GM18508 (cell line): ENCODE data around the gene MST1.

Source experiments
- ATAC-seq: cut with Tn5 transposase; IDR thresholded peaks from one replicate; pipeline ENCODE4 v1.9.1; 2021; ENCODE audit warnings: moderate number of reproducible peaks; ENCODE audit not compliant: insufficient read depth, unreplicated experiment

MST1 gene

DNA sequence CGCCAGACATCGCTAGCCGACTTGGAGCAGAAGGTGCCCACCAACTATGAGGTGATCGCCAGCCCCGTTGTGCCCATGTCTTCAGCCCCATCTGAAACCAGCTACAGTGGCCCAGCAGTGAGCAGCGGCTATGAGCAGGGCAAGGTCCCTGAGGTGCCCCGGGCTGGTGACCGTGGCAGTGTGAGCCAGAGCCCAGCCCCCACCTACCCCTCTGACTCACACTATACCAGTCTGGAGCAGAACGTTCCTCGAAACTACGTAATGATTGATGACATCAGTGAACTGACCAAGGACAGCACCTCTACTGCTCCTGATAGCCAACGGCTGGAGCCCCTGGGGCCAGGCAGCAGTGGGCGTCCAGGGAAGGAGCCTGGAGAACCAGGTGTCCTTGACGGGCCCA lies 28.0 kb downstream of the MST1 start:
- no peak for ATAC-seq

DNA sequence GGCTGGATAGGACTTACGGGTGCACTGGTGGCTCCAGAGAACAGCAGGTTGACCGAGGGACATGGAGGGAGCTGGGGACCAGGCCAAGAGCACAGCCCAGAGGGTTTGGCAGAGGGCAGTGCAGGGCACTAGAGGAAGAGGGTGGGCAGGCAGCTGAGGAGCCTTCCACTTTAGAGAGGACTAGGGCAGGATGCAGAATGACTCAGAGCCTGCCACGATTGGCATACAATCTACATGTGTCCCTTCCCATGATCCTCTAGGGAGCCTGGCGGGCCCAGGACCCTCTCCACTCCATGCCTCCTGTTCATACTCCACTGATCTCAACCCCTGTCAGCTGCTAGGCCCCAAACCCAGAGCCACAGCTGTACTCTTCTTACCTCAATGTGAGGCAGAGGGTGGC lies 29.5 kb downstream of the MST1 start:
- ATAC-seq = no peak

GRCh38 chr3:49658711-49659110 lies 30.6 kb downstream of the MST1 start:
- ATAC-seq = no peak

GRCh38 chr3:49657208-49657915 lies 31.9 kb downstream of the MST1 start:
- no peak for ATAC-seq

DNA sequence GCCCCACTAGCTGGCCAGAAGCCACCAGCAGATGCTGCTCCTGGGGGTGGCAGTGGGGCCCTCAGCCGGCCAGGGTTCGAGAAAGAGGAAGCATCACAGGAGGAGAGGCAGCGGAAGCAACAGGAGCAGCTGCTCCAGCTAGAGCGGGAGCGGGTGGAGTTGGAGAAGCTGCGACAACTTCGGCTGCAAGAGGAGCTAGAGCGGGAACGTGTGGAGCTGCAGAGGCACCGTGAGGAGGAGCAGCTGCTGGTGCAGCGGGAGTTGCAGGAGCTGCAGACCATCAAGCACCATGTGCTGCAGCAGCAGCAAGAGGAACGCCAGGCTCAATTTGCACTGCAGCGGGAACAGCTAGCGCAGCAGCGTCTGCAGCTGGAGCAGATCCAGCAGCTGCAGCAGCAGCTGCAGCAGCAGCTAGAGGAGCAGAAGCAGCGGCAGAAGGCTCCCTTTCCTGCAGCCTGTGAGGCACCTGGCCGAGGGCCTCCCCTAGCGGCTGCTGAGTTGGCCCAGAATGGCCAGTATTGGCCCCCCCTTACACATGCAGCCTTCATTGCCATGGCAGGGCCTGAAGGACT lies 32.6 kb downstream of the MST1 start:
- no peak for ATAC-seq

- no peak for ATAC-seq
Observed at GRCh38 chr3:49655731-49656285, 33.5 kb downstream of the MST1 start.

- ATAC-seq = no peak
Observed at GRCh38 chr3:49654955-49655556, 34.2 kb downstream of the MST1 start.

GRCh38 chr3:49654176-49654825 lies 35.0 kb downstream of the MST1 start:
- no peak for ATAC-seq

DNA sequence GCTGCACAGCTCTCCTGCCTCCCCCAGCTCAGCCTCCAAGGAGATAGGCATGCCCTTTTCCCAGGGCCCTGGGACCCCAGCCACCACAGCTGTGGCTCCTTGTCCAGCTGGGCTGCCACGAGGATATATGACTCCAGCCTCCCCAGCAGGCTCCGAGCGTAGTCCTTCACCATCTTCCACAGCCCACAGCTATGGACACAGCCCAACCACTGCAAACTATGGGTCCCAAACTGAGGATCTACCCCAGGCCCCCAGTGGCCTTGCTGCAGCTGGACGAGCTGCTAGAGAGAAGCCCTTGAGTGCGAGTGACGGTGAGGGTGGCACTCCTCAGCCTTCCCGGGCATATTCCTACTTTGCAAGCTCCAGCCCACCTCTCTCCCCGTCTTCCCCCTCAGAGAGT lies 35.7 kb downstream of the MST1 start:
- no peak for ATAC-seq

DNA sequence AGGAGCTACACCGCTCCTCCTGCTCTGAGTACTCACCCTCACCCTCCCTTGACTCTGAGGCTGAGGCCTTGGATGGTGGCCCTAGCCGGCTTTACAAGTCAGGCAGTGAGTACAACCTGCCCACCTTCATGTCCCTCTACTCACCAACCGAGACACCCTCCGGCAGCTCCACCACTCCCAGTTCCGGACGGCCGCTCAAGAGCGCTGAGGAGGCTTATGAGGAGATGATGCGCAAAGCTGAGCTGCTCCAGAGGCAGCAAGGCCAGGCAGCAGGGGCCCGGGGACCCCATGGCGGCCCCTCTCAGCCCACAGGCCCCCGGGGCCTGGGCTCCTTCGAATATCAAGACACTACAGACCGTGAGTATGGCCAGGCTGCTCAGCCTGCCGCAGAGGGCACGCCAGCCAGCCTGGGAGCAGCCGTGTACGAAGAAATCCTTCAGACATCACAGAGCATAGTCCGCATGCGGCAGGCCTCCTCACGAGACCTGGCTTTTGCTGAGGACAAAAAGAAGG lies 36.3 kb downstream of the MST1 start:
- no peak for ATAC-seq

GRCh38 chr3:49652218-49652902 lies 36.9 kb downstream of the MST1 start:
- no peak for ATAC-seq

GRCh38 chr3:49650637-49651036 lies 38.6 kb downstream of the MST1 start:
- no peak for ATAC-seq

DNA sequence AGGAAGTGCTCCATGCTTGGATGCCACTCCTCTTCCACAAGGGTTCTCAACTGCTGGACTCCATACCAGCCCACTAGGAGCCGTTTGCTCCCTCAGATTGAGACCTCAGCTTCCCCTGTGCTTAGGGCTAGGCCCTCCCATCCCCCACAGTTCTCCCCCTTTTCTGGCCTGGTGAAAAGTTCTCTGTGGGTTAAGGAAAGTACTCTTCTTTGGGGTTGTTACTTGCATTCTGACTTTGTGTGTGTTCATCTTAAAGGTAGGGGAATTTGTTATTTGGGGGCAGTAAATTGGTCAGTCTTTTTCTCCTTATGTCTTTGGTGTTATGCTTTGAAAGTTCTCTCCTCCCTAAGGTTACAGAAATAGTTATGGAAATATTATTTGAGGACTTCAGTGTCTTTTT lies 39.1 kb downstream of the MST1 start:
- no peak for ATAC-seq

DNA sequence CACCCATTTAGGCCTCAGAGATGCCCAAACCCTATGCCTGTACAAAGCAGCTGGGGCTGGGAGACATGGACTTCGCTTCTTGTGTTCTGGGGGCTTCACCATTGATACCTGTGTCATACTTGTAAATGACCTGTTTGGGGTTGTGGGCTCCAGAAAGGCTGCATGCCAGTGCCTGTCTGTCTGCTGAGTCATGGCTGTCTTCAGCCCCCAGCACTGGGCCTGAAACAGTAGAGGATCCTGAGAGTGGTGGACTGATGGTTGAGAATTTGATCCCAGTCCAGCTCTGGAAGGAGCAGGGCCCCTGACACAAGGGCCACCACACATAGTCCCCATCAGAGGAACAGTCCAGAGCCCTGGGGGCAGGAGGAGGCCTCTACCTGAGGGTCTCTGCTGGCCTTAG lies 39.7 kb downstream of the MST1 start:
- ATAC-seq = no peak

GRCh38 chr3:49648354-49649019 lies 40.8 kb downstream of the MST1 start:
- ATAC-seq = no peak

DNA sequence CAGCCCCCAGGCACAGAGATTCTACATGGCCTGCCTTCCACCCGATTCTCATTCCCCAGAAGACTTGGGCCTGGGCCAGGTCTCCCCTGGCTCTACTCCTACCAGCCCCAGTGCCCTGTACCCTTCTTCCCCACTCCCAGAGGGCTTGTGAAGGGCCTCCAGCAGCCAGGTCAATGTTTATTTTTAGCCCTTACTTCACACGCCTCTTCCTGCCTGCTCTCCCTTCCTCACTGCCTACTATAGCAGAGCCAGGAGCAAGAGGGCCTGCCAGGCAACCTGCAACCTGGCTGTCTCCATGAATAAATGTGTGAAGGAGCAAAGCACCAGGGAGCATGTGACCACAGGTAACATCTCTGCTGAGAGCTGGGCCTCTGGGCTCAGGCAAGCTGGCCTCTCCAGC lies 41.5 kb downstream of the MST1 start:
- ATAC-seq = no peak

DNA sequence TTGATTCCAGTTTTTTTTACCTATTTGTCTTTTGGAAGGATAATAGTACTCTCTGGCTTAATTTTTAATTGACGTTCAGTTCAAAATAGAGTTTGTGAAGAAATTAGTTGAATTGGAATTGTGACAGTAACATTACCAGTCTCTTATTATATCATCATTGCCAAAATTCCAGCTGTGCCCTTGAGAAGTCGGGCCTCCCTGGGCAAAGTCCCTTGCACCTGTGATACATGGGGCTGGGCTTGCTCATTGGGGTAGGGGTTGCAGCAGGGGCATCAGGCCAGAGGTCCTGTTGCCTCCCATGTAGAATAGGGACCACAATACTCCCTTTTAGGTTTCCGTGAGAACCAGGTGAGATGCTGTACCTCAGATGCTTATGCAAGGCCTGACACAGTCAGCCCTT lies 43.0 kb downstream of the MST1 start:
- ATAC-seq = no peak

DNA sequence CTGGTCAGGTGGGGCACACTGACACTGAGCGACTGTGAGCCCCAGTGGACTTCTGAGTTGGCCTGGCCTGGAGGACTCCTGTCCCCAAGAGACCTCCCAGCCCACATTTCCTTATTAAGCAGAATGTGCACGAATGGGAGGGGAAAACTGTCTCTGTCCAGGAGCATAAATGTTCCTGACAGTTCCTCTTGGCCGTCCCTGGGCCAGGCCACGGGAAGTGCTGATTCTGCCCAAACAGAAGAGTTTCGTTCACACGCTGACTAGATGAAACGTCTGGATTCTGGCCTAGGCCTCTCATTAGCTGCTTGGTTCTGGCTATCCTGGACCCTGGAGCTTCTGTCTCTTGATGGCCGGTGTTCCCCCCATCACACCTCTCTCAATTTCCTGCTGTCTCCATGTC lies 44.6 kb downstream of the MST1 start:
- ATAC-seq = no peak

- no peak for ATAC-seq
Observed at GRCh38 chr3:49642708-49643145, 46.5 kb downstream of the MST1 start.
